ENCODE measurements around the gene SYT9.
A peak's percentile ranks its signal among the peaks of the same experiment; 100 is the strongest.

SYT9 gene

DNA sequence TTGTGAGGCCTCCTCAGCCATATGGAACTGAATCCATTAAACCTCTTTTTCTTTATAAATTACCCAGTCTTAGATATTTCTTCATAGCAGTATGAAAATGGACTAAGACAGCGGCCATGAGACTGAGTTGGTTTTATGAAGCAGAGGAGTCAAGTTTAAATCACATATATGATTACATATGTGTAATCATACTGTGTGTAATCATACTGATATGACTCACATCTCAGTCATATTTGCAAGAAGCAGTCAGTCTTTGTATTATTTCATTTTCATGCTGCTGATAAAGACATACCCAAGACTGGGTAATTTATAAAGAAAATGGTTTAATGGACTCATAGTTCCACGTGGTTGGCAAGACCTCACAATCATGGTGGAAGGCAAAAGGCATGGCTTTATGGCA lies 89.8 kb downstream of the SYT9 start:
- no peak for DNase-seq (ENCODE audit: low read depth)

DNA sequence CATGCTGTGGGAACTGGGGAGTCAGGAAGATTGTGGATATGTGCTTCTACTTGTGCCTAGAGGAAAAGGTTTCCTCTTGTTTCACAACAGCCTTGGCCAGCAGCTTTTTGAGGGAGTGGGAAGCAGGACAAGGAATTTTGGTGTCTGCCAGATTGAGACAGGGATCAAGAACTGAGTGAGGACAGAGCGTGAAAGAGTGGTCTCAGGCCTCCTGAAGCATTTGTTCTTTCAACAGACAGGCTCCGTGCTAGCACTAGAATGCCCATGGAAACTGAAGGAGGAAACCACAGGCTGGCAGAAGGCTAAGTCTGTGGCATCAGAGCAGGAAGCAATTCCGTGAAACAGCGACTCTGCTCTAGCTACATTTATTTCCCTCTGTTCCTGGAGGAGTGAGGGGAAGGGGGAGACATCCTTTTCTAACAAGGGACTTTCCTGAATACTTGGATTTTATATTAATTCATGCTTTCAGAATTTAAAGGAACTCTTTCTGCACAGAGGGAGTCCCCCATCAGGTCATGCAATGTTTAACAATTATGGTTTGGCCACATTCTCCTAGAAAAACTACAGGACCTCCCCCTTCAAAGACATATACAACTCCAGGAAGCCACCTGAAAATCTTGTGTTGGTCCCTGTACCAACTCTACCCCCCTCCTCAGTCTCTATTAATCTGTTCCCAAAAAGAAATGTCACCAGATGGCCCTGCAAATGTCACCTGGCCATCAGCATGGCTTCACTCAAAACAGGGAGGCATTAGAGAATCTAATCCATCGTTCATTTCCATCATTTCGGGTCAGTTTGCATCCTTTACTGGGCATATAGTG lies 96.1 kb downstream of the SYT9 start:
- no peak for DNase-seq (ENCODE audit: low read depth)

DNA sequence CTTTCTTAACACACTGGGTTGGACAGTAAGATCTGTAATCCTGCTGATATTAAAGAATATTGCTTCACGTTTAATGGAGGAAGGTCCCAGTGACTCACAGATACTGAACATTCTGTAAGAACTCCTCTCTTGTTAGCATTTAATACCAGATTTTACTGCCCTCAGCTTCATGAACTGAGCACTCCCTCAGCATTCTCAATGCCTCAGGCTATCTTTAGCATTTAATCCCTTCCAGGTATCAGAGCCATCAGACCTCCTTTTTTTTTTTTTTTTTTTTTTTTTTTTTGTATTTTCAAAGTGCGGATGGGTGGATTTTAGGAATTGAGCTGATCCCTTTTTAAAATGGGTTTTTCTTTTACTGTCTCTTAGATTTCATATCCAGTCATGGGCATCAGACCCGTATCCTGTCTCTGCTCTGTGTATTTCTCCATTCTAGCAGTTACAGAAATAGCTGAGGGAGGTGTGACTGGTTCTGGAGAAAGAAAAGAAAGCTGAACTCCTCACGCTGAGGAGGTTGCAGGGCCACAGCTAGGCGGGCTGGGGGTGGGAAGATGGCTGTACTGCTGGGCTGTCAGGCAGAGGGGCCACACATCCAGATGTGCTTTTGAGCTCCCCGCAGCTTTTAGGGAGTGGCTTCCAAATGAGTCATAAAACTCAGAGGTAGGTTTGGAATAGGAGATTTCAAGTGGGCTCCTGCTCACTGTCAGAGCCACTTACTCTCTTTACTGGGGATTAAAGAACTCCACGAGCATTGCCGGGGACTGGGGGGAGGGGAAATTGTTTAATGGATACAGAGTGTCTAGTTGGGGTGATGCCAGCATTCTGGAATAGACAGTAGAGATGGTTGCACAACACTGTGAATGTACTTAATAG lies 97.0 kb downstream of the SYT9 start:
- DNase-seq (ENCODE audit: low read depth): peak; percentile 5

DNA sequence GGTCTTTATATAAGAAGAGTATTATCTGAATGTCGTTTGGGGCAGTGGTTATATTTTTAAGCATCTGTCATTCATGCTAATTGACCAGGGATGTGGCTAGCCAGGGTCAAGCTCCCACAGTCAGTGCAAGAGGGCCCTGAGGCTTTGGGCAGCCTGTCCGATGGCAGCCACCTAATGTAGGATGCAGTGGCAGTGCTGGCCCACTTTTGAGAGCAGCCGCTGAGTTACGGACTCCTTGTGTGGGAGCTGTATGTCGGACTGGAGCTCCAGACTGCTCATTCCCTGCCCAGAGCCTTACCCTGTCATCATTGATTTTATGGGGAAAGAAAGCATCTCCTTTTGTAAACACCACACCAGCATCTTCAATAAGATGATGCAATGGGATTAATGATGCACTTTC lies 99.5 kb downstream of the SYT9 start:
- DNase-seq (ENCODE audit: low read depth): no peak

DNA sequence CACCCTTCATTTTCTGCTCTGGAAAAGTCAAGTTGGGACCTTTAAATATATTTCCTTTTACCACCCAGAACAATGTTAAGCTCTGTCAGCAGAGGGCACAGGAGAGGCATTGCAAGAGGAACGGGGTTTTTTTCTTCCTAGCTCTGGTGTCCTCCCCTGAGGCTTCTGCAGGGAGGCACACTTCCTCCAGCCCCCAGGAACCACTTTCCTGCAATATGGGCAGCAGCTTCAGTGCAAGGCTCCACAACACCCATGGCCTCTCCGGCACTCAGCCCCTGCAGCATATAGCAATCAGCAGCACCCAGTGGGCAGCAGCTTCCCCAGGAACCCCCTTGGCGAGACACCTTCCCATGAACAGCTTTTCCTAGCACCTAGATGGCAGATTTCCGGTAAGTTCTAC lies 101.4 kb downstream of the SYT9 start:
- DNase-seq (ENCODE audit: low read depth): peak; percentile 21

DNA sequence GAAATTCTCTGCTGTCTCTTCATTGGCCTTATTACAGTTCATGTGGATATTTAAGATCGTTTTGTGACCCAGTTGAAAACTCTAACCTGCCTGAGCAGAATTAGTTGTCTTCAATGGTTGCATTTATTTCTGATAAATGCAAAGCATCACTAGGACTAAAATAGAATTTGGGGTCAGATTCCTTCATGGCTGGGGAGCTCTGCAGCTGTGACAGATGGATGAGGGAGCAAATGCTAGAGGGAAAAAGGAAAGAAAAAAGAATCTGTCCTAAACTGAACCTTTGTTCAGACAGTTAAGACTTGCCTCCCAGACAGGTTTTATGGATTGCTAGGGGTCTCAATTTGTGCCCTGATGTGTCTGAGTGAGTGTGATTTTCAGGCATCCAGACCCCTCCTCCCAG lies 113.0 kb downstream of the SYT9 start:
- no peak for DNase-seq (ENCODE audit: low read depth)

DNA sequence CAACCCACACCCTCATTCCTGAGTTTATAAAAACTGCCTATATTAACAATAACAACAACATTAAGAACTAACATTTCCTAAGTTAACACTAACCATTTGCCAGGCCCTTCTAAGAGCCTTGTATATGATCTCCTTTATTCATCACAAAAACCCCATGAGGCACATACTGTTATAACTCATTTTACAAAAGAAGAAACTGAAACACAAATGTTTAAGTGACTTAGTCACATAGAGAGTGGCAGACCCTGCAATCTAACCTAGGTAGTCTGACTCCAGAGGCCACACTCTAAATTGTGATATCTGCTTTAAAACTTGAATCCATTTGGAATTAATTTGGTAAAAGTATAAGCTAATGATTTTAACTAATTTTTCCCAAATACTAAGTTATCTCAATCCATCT lies 116.1 kb downstream of the SYT9 start:
- DNase-seq (ENCODE audit: low read depth): no peak

DNA sequence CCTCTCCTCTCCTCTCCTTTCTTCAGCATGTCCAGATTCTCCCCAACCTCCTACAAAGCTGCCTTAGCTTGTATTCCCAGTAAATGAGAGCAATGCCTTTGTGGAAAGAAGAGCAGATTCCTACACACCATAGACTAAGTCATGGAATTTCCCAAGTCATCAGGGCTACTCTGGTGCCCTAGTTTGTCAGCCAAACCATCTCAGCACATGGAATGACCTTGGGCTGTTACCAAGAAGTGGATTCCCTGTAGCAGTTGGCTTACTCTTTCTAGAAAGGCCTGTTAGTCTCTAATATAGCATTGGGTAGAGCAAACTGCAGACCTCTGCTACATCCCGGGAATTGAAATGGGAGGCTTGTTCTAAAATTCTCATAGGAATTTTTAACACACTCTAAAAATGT lies 124.7 kb downstream of the SYT9 start:
- DNase-seq (ENCODE audit: low read depth): no peak

DNA sequence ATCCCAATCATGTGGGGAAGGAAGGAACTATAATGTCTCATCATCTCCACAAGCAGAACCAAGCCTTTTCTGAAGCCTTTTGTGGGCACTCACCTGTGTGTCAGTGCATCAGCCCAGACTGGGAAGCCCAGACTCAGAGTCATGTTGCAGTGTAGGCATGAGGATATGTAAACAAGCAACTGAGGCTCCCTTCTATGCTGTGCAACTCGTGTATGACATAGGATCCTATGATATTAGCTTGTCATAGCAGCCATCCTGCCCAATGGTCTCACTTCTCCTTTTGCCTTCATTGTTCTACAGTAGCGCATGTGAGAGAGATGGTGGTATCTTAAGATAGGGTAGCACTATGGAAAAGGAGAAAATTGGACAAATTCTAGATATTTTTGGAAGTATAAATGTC lies 130.2 kb downstream of the SYT9 start:
- DNase-seq (ENCODE audit: low read depth): no peak

DNA sequence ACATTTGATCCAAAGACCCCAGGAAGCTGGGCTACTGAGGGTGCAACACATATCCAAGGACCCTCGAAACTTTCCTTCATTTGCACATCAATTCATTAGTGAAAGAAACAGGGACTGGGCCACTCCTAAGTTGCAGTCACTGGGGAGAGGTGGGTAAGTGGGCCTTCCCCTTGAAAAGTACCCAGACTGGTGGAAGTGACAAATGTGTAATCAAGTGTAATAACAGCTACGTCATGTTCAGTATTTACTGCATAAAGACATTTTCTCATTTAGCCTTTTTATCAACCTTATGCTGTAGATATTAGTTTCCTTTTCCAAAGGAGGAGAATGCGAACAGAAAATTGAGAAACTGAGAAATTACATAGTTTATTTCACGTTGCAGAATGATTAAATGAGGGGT lies 131.7 kb downstream of the SYT9 start:
- DNase-seq (ENCODE audit: low read depth): no peak

DNA sequence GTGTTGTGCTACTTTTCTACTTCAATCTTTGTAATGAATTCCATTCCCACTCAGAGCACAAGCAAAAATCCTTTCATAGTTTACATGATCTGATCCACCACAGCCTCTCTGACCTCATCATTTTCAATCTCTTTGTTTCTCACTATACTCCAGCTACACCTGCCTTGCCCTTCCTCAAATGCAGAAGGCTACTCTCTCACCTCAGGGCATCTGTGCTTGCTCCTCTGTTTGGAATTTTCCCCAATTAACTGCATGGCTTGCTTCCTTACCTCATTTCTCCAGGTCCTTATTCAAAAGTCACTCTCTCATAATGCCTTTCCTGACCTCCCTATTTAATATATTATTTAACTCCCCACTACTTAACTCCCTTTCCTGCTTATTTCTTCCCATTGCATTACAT lies 133.0 kb downstream of the SYT9 start:
- DNase-seq (ENCODE audit: low read depth): no peak

DNA sequence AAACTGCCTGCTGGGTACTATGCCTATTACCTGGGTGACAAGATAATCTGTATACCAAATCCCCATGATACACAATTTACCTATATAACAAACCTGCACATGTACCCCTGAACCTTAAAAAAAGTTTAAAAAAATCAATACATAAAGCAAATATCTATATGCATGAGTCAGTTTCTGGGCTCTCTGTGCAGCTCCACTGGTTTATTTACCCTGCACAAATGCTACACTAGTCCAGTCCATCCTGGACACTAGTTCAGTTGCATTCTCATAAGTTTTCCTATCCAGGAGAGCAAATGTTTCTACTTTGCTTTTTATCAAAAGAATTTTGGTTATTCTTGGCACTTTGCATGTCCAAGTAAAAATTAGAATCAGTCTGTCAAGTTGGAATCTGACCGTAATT lies 133.8 kb downstream of the SYT9 start:
- no peak for DNase-seq (ENCODE audit: low read depth)

DNA sequence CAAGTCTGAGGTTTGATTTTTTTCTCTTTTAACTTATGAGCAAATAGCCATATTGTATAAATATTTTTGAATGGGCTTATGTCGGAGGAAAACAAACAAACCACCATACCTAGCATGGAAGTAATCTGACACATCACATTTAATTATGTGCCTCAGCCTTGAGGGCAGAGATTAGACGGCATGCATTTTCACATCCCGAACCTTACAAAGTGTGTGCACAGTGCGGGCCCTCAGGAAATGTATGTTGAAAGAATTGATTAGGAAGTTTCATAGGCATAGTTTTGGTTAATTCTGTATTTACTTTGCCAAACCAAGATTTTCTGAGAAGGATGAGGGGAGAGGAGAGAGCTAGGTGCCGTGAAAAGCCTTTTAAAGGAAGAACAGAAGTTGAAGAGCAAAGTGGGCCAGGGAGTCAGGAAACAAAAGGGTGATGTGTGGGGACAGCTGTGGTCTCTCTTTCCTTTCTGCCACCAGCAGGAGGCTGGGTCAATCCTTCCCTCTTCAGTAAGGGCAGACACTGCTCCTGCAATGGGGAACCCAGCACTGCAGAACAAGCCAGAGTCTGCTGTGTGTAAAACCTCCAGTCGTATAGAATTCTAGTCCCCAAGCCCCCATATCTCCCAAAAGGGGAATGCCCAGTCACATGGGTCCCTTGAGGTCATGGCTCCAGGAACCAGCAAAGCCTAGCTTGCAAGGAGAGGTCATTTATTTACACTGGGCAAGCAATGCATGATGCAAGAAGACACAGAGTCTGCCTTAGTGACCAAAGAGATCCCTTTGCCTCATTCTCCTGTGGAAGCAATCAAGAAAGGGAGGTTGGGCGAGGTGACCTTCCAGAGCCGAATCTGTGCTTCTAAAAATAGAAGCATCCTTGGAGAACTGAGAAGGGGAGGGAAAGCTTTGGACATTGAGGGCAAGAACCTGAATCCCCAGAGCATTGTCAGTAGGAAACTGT lies 162.5 kb downstream of the SYT9 start:
- DNase-seq (ENCODE audit: low read depth): no peak

DNA sequence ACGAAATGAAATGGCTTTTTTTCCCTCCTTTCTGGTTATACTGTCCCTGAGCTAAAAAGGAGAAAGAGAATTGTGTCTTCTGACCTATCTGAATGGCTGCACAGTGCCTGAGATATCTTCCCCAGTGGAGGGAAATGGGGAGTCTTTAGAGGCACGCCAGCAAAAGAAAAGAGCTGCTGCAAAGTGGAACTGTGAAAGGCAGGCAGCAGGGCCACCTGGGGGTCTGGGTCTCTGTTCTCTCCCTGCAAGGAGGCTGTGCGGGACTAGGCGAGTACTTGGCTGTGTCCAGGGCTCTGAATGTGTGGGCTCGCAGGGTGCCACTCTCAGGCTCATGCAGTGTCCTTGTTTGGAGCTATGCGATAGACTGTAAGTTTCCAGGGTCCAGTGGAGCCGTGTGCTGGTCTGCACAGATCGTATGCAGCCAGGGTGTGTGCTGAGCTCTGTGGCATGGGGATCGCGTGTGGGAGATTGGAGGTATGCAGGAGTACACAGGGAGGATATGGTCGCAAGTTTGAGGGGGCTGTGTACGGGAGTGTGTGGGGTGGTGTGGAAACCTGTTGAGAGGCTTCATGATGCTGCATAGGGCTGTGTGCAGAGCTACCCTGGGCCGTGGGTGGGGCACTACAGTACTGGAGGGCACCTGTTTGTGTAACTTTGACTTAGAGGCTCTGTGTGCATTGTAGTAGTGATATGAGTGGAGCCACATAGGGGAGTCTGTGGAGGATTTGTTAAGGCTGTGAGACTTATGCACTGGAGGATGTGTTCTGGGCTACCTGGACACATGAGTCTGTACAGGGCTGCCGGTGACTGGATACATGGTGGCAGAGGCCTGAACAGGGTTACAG lies 163.5 kb downstream of the SYT9 start:
- no peak for DNase-seq (ENCODE audit: low read depth)

DNA sequence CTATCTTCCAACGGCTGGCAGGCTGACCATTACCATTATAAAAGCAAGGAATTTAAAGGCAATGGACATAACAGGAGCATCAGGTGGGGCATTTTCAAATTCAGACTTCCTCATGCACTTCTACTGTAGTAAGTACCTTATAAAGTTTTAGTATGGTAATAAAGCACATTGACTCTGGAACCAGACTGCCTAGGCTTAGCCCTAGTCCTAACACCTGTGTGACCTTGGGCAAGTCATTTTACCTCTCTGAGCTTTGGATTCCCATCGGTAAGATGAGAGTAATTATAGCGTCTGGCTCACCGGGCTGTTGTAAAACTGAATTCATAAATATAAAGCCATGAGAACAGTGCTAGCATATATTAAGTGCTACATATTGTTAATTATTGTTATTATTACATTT lies 164.4 kb downstream of the SYT9 start:
- no peak for DNase-seq (ENCODE audit: low read depth)

DNA sequence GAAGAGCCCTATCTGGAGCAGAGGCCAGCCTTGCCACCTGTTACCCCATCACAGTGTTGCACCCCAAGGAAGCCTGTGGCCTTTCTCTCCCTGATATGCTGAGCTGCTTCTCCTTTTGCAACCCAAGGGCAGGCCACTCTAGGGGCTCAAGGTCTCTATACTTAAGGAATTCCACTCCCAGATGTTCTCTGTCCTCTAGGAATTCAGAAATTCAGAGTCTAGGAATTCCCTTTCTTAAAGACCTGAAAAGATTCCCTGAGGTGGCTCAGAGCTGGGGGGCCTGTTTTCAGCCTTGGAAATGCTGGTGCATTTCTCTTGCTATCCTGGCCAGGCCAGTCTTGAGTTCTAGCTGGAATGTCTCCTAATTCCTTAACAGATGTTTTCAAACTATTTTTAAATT lies 165.6 kb downstream of the SYT9 start:
- DNase-seq (ENCODE audit: low read depth): no peak

DNA sequence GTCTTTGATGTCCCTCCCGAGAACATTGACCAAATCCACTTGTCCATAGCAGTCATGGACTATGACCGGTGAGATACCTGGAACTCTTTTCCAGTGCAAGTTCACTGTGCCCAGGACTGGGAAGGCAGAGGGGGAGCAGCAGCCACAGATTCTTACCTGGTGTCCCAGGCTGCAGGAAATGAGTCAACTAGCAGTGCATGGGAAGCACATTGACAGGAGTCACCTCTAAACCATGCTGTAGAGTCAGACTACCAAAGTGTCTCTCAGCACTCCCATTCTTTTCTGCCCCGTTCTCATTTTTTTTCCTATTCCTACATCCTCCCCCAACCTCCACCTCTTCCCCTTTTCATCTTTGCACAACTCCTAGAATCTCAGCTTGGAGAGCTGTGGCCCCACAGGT lies 166.4 kb downstream of the SYT9 start:
- no peak for DNase-seq (ENCODE audit: low read depth)

DNA sequence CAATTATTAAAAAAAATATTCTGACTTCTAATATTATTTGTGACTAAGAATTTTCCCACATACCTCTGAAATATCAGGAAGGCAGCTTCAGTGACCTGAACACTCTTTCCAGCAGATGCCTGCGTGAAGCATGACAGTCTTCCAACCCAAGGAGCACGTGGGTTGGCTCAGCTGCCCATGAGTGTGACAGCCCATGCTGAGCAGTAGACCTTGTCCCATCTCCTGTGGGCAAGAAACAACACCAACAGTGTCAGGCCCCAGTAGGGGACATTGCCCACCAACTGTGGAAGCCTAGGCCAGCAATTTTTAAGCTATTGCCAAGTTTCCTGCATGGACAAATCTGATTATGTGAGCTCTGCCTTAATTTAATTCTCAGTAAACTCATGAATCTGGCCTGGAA lies 167.2 kb downstream of the SYT9 start:
- no peak for DNase-seq (ENCODE audit: low read depth)

DNA sequence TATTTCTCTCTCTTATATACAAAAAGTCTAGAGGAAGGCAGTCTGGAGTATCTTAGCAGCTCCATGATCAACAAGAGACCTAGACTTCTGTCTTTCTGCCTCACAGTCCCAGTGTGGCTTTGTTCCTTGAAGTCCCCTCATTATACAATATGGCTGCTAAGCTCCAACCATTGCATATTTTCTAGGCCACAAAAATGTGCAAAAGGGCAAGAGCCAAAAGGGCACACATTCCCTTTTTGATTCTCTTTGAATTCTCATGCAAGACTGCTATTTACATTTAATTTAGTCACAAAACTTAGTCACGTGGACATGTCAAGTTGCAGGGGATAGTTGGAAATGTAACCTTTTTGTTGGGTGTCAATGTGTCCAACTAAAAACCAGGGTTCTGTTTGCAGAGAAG lies 169.4 kb downstream of the SYT9 start:
- DNase-seq (ENCODE audit: low read depth): peak; percentile 32

DNA sequence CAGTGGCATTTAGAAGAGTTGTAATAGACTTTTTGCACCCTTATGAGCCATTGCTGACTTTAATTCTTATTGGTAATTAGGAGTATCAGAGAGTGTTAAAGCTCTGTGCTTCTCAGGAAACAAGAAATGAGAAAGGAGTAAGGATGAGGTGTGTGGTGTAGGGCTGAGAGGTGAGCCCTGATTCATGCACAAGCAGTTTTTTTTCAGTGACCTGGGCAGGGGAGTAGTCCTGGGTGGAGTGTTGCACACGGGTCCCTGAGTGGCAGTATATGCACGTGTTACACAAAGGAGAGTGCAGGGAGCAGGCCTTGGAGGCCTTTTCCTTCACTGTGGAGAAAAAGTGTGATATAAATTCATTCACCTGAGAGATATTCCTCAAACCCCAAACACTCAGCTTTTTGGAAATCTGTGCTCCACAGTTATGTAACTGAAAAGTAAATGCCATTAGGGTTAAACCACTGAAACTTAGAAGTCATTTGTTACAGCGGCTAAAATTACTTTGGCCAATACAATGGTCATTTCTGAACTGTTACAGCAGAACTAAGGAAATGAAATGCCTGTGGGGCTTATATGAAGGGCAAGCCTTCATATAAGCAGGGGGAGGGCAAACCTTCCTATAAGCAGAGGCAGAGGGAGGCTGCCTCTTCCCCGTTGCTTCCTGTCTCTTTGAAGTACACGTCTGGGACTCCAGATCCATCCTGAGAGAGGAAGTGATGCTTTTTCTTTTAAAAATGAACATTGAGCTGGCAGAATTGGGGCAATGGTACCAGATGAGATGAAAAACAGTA lies 171.0 kb downstream of the SYT9 start:
- no peak for DNase-seq (ENCODE audit: low read depth)

DNA sequence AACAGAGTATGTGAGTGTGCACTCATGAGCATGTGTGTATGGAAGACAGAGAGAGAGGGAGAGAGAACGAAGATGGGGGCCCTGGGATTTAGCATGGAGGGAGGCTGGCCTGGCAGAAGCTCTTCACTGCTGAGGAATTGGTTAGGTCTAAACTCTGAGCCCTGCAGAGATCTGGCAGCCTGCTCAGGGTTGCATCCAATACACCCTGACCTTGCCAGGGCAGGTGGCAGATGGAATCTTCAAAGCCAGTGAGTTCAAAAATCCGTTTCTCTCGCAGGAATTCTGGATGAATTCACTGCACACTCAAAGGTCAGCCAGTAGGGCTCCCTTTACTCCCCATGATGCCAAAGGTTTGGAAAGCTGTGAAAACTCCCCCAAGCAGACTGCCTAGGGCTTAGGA lies 172.2 kb downstream of the SYT9 start:
- no peak for DNase-seq (ENCODE audit: low read depth)
